ENCODE data around the gene SUOX.
A peak's percentile ranks its signal among the peaks of the same experiment; 100 is the strongest.
"Not testable (repeated sequence)": the region's sequence is repeated elsewhere in the genome, so short reads cannot be mapped to it uniquely, and the experiment has no call there.

The SUOX gene

GRCh38 chr12:55984861-55985260 is 12.2 kb upstream of the SUOX start:
- DNase-seq, result no peak

- DNase-seq, result no peak
Measured at GRCh38 chr12:55985341-55985740, 11.7 kb upstream of the SUOX start.

- not testable (repeated sequence) for DNase-seq
Measured at GRCh38 chr12:55985976-55986375, 11.1 kb upstream of the SUOX start.

GRCh38 chr12:55991110-55991509 is 6.0 kb upstream of the SUOX start:
- DNase-seq, result no peak

GRCh38 chr12:55993230-55993853 is 3.7 kb upstream of the SUOX start:
- no peak for DNase-seq

GRCh38 chr12:55995366-55995765 is 1.7 kb upstream of the SUOX start:
- no peak for DNase-seq

GRCh38 chr12:55996201-55996714 is 818 bp upstream of the SUOX start:
- peak; percentile 64 to 71 for DNase-seq

GRCh38 chr12:55997535-55997859 is 421 bp downstream of the SUOX start:
- DNase-seq, result no peak

- not testable (repeated sequence) for DNase-seq
Measured at GRCh38 chr12:55999522-55999921, 2.4 kb downstream of the SUOX start.

- DNase-seq, result not testable (repeated sequence)
Measured at GRCh38 chr12:55999999-56000540, 3.0 kb downstream of the SUOX start.

- no peak for DNase-seq
Measured at GRCh38 chr12:56001487-56002100, 4.5 kb downstream of the SUOX start.

- not testable (repeated sequence) for DNase-seq
Measured at GRCh38 chr12:56003376-56003775, 6.3 kb downstream of the SUOX start.

GRCh38 chr12:56004211-56004610 is 7.1 kb downstream of the SUOX start:
- no peak for DNase-seq

- DNase-seq, result peak; percentile 37 to 40
Measured at GRCh38 chr12:56007564-56008559, 10.8 kb downstream of the SUOX start.

GRCh38 chr12:56010111-56010570 is 13.1 kb downstream of the SUOX start:
- DNase-seq, result no peak

- no peak for DNase-seq
Measured at GRCh38 chr12:56011509-56012090, 14.5 kb downstream of the SUOX start.

- no peak for DNase-seq
Measured at GRCh38 chr12:56013482-56013881, 16.4 kb downstream of the SUOX start.

GRCh38 chr12:56014205-56014604 is 17.1 kb downstream of the SUOX start:
- no peak for DNase-seq

GRCh38 chr12:56017181-56017580 is 20.1 kb downstream of the SUOX start:
- no peak for DNase-seq

- no peak for DNase-seq
Measured at GRCh38 chr12:56018356-56018755, 21.3 kb downstream of the SUOX start.

- DNase-seq, result peak; percentile 82 to 89
Measured at GRCh38 chr12:56020423-56021184, 23.5 kb downstream of the SUOX start, which contains the start of gene IKZF4. TSS of gene IKZF4 (plus strand) at chr12:56021043. CDS start at chr12:56021494, 451 bp downstream.

All from Kasumi-1 (cell line).